GM12865 (cell line): ENCODE measurements around the gene TENT4B.

Experiments used
- DNase-seq: peaks from one replicate; pipeline ENCODE4 v3.0.0; 2010; ENCODE audit warnings: low read depth
- H3K4me3 ChIP-seq: 2 replicates; pipeline ENCODE4 v1.5.1; 2011; ENCODE audit warnings: mild to moderate bottlenecking, low read depth, low read length, control low read depth
- TF ChIP-seq, protein P1 (sequence below): IDR thresholded peaks from 2 replicates; pipeline ENCODE4 v1.5.1; 2011; ENCODE audit warnings: low read length, control low read depth, low read depth, inconsistent platforms; ENCODE audit not compliant: insufficient read depth; ENCODE audit errors: missing control alignments

TENT4B gene

DNA sequence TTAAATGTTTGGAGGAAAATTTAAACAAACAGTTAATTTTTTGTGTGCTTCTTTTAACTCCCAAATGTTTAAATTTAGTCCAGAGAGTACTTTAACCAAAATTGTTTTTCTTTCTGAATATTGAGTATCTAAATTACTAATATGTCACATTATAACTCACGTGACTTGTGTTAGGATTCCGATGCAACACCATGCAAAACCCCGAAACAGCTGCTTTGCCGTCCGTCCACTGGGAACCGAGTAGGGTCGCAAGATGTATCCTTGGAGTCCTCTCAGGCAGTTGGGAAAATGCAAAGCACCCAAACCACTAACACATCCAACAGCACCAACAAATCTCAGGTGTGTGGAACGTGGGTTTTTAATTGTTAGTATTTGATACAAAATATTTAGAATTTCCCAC, 74.6 kb downstream of the TENT4B start:
- TF ChIP-seq, protein P1, sequence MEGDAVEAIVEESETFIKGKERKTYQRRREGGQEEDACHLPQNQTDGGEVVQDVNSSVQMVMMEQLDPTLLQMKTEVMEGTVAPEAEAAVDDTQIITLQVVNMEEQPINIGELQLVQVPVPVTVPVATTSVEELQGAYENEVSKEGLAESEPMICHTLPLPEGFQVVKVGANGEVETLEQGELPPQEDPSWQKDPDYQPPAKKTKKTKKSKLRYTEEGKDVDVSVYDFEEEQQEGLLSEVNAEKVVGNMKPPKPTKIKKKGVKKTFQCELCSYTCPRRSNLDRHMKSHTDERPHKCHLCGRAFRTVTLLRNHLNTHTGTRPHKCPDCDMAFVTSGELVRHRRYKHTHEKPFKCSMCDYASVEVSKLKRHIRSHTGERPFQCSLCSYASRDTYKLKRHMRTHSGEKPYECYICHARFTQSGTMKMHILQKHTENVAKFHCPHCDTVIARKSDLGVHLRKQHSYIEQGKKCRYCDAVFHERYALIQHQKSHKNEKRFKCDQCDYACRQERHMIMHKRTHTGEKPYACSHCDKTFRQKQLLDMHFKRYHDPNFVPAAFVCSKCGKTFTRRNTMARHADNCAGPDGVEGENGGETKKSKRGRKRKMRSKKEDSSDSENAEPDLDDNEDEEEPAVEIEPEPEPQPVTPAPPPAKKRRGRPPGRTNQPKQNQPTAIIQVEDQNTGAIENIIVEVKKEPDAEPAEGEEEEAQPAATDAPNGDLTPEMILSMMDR: no peak
- no peak for DNase-seq
- no peak overlapping the region for H3K4me3 ChIP-seq

DNA sequence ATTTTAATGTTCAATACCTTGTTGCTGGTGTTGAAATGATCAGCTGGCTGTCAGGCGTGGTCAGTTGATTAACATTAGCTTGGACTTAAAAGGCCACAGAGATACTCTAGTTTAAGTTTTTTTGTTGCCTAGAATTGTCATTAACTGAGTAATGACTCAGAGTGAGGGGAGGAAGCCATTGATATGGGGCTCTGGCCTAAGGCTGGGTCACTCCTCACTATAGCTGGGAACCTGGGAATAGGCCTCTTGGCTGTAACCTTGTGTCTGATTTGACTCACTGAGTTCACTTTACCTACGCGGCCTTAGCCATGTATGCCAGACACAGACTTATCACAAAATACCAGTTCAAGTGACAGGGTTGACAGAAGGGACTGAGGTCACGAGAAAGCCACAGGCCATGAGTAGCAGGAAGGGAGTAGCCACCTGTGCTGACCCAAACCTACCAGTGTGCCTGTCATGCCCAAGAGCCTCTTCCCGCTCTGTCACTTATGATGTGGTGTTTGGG, 75.3 kb downstream of the TENT4B start:
- no peak overlapping the region for H3K4me3 ChIP-seq
- TF ChIP-seq, protein P1: no peak
- no peak for DNase-seq

DNA sequence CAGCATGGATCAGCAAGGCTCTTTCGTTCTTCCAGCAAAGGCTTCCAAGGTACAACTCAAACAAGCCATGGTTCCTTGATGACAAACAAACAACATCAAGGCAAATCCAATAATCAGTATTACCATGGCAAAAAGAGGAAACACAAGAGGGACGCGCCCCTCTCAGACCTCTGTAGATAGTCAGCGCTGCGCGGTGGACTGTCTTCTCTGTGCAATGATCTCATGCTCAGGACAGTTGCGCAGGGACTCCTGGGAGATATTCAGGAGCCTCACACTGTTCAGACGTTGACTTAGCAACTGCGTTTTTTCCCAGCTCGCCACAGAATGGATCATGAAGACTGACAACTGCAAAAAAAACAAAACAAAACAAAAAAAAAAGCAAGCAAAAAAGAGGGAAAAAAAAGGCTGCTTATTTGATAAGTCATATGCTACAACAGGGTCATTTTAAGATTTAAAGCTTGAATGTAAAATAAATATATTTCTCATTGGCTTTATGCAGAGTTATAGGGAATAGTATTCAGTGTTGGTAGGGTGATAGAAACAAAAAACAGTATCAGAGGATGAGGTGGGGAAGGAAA, 76.1 kb downstream of the TENT4B start:
- H3K4me3 ChIP-seq: no peak overlapping the region
- TF ChIP-seq, protein P1: no peak

DNA sequence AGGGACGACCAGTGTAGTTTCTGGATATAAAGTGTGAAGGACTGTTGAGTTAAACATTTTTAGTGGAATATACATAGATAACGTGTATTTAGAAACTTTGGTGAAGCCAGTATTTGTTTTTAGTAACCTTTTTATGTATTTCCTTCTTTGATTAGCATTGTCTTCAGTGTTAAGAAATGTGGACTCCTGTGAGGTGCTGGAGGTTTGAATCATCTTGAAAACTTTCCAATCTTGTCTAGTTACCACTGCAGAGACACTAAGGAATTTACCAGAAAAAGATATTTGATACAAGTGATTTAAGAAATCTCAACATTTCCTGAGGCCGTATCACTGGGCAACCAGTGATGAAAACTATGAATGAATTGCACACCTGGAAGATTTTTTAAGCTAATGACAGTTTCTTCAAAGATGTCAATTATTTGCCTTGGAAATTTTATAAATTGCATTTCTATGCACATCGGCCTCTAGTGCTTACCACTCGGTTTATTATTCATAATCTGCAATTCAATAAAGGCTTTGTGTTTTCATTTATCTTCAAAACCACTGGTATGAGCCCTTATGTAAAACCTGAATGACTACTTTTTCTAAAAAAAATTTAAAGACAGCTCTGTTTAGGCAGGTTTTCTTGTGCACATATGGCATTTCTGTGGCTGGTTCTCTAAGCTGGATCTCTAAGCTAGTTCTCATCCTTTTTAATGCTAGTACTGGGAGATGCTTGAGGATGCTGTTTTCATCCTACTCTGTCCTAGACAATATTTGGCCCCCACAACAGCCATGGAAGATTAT, 81.9 kb downstream of the TENT4B start:
- no peak for DNase-seq
- no peak overlapping the region for H3K4me3 ChIP-seq
- TF ChIP-seq, protein P1: no peak

More for the DNA sequence above, 76.1 kb downstream of the TENT4B start:
- no peak for DNase-seq

DNA sequence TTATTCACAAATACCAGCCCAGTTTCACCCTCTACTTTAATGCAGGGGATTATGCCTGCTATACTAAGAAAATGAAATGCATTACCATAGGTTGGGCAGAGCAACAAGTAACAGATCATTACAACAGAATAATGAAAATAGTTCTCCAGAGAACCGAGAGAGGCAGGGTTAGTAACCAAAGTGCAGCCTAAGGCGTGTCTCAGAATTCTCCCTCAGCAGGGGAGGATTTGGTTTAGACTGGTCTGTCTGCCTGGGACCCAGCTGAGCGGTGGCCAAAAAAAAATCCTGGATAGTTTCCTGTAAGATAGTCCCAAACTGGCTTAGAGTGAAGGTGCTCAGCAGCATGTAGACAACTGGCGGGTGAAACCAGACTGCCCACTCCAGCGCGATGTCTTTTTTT, 82.5 kb downstream of the TENT4B start:
- no peak overlapping the region for H3K4me3 ChIP-seq
- TF ChIP-seq, protein P1: no peak
- no peak for DNase-seq

DNA sequence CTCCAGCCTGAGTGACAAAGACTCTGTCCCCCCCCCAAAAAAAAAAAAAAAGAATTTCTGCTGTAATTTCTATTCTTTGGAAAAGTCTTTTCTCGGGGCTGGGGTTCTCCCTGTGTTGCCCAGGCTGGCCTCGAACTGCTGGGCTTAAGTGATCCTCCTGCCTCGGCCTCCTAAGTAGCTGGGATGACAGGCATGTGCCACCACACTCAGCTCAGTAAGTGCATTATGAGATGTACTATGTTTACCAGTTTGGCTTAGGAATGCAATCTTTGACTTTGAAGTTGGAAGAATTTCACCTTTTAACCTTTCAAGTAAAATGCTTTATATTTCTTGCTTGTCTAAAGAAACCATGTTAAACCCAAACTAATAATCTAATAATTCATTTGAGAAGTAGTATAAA, 85.2 kb downstream of the TENT4B start:
- TF ChIP-seq, protein P1: no peak
- H3K4me3 ChIP-seq: no peak overlapping the region
- DNase-seq: no peak
